HUES64 (cell line): ENCODE measurements around the gene TNFAIP6.

Source experiments
- H3K27ac ChIP-seq: 2 replicates; pipeline ENCODE4 v1.7.0; 2013; ENCODE audit warnings: low read depth, low read length, inconsistent platforms
- H3K27me3 ChIP-seq: 2 replicates; pipeline ENCODE4 v1.6.1; 2013; ENCODE audit warnings: mild to moderate bottlenecking, low read length; ENCODE audit not compliant: insufficient read depth
- H3K36me3 ChIP-seq: 2 replicates; pipeline ENCODE4 v1.6.1; 2013; ENCODE audit warnings: mild to moderate bottlenecking, low read length; ENCODE audit not compliant: insufficient read depth
- H3K4me1 ChIP-seq: 2 replicates; pipeline ENCODE4 v1.6.1; 2013; ENCODE audit warnings: mild to moderate bottlenecking, low read length, moderate library complexity; ENCODE audit not compliant: insufficient read depth
- H3K4me3 ChIP-seq: 2 replicates; pipeline ENCODE4 v1.5.1; 2013; ENCODE audit warnings: mild to moderate bottlenecking, low read length, moderate library complexity
- H3K9ac ChIP-seq: 2 replicates; pipeline ENCODE4 v1.6.1; 2013; ENCODE audit warnings: mild to moderate bottlenecking, low read depth, low read length
- H3K9me3 ChIP-seq: 2 replicates; pipeline ENCODE4 v1.6.1; 2013; ENCODE audit warnings: low read depth, low read length; ENCODE audit not compliant: insufficient read depth
- WGBS: fragments of 150-250, 120-280 bp; methylation state at CpG from one replicate; pipeline ENCODE4 v1.1.7; 2013; ENCODE audit warnings: missing lambda C conversion rate; 5-methylcytosine and 5-hydroxymethylcytosine counted together

TNFAIP6 gene

GRCh38 chr2:151423760-151424159 is 66.4 kb downstream of the TNFAIP6 start:
- H3K9me3 ChIP-seq, result no peaks in the 10 kb centered on the region
- 98% methylated on average over 3 of the region's 3 CpGs for WGBS
- no peaks in the 10 kb centered on the region for H3K27me3 ChIP-seq
- H3K27ac ChIP-seq, result no peak overlapping the region
- H3K4me1 ChIP-seq, result no peaks in the 10 kb centered on the region
- peaks cover 97% of the 10 kb centered on the region for H3K36me3 ChIP-seq
- H3K9ac ChIP-seq, result no peak overlapping the region
- H3K4me3 ChIP-seq, result no peak overlapping the region
